ENCODE measurements around the gene DCAF11. TPM values are rescaled to one million over a fixed set of nuclear protein-coding genes. Genes with fewer than 3 reads are reported as not detected.

The DCAF11 gene
- total and polyA plus RNA-seq, 2 of the 13 experiments (the other 11 are each of a cell fraction or from before 2014, with no cell fraction given): 150 to 257 TPM

GRCh38 chr14:24067133-24068082 is 47.2 kb upstream of the DCAF11 start (continued):
- TF ChIP-seq KIAA2018 (CRISPR knock-in tag; IDR thresholded peaks at IDR 0.05; ENCODE audit: borderline replicate concordance) (no peak), TFAP4 (IDR thresholded peaks at IDR 0.05; ENCODE audit: borderline replicate concordance, low read depth) (no peak), ARID5B (CRISPR knock-in tag; IDR thresholded peaks at IDR 0.05) (peak; percentile 69), GABPA (IDR thresholded peaks at IDR 0.05; ENCODE audit: low read depth, low read length) (no peak), GABPA (CRISPR knock-in tag; IDR thresholded peaks at IDR 0.05; ENCODE audit: low read depth) (peak; percentile 56; the same call in 1 of the 2 replicates), UBTF (CRISPR knock-in tag; IDR thresholded peaks at IDR 0.05) (peak; percentile 63; the same call in 1 of the 2 replicates), ATRX (CRISPR knock-in tag; IDR thresholded peaks at IDR 0.05; ENCODE audit: borderline replicate concordance) (no peak)
